HepG2 (cell line): ENCODE data around the gene CACNA1G. TPM values are rescaled to one million over a fixed set of nuclear protein-coding genes. Genes with fewer than 3 reads are reported as not detected.

Source experiments
- CHCHD3 ChIP-seq: sonication (generic); formaldehyde crosslinking; IDR thresholded peaks from 2 replicates; pipeline ENCODE4 v1.8.0; 2022; ENCODE audit warnings: mild to moderate bottlenecking, missing genetic modification reagents, moderate library complexity
- DNMT1 ChIP-seq: sonication (generic); formaldehyde crosslinking; IDR thresholded peaks from 2 replicates; pipeline ENCODE4 v1.5.1; 2020; ENCODE audit warnings: mild to moderate bottlenecking, missing genetic modification reagents
- ETV5 ChIP-seq: IDR thresholded peaks from 2 replicates; pipeline ENCODE4 v1.6.1; 2018; ENCODE audit warnings: missing biosample characterization, missing genetic modification reagents, inconsistent platforms, borderline replicate concordance
- FOSL2 ChIP-seq: sonication (generic); formaldehyde crosslinking; IDR thresholded peaks from 2 replicates; pipeline ENCODE4 v1.4.0; 2020; ENCODE audit warnings: missing genetic modification reagents
- FOXO1 ChIP-seq: sonication (generic); formaldehyde crosslinking; IDR thresholded peaks from 2 replicates; pipeline ENCODE4 v1.4.0; 2020; ENCODE audit warnings: missing genetic modification reagents
- LCORL ChIP-seq, 2 experiments: fragments of 450-650 bp in 1 of 2; sonication (generic) in 1 of 2; formaldehyde crosslinking in 1 of 2; IDR thresholded peaks; 2 replicates each; pipeline versions ENCODE4 v1.5.0 to v1.6.1; 2017 to 2020; ENCODE audit warnings: antibody characterized with exemption in 1 of 2, missing genetic modification reagents in 1 of 2
- MAX ChIP-seq: IDR thresholded peaks from 2 replicates; pipeline ENCODE4 v1.6.1; 2012; ENCODE audit warnings: inconsistent platforms
- NKX3-1 ChIP-seq: sonication (generic); formaldehyde crosslinking; IDR thresholded peaks from 2 replicates; pipeline ENCODE4 v1.5.0; 2020; ENCODE audit warnings: missing genetic modification reagents
- RELA ChIP-seq: sonication (generic); formaldehyde crosslinking; IDR thresholded peaks from 2 replicates; pipeline ENCODE4 v1.4.0; 2020; ENCODE audit warnings: missing genetic modification reagents
- RFXAP ChIP-seq: sonication (generic); formaldehyde crosslinking; IDR thresholded peaks from 2 replicates; pipeline ENCODE4 v1.4.0; 2020; ENCODE audit warnings: missing genetic modification reagents, borderline replicate concordance
- RXRB ChIP-seq: IDR thresholded peaks from 2 replicates; pipeline ENCODE4 v1.6.1; 2016; ENCODE audit warnings: borderline replicate concordance, missing genetic modification reagents, missing compliant biosample characterization
- SMC3 ChIP-seq: IDR thresholded peaks from 2 replicates; pipeline ENCODE4 v1.6.1; 2011; ENCODE audit warnings: low read length, improper control_type of control experiment
- XRCC5 ChIP-seq: fragments of 200-400 bp; formaldehyde crosslinking; optimal IDR thresholded peaks from 2 replicates; pipeline ENCODE3; 2017; ENCODE audit warnings: mild to moderate bottlenecking, low read length
- YEATS4 ChIP-seq: sonication (generic); formaldehyde crosslinking; IDR thresholded peaks from 2 replicates; pipeline ENCODE4 v1.4.0; 2020; ENCODE audit warnings: missing genetic modification reagents, borderline replicate concordance
- ZFP36 ChIP-seq: fragments of 150-350 bp; IDR thresholded peaks from 2 replicates; pipeline ENCODE4 v1.6.1; 2018; ENCODE audit warnings: borderline replicate concordance, low read length, low read depth; ENCODE audit not compliant: partially characterized antibody
- ZKSCAN8 ChIP-seq: IDR thresholded peaks from 2 replicates; pipeline ENCODE4 v1.6.1; 2016; ENCODE audit warnings: borderline replicate concordance, missing genetic modification reagents, missing compliant biosample characterization
- ZNF260 ChIP-seq: sonication (generic); formaldehyde crosslinking; IDR thresholded peaks from 2 replicates; pipeline ENCODE4 v1.4.0; 2020; ENCODE audit warnings: missing genetic modification reagents, low read depth, mild to moderate bottlenecking, borderline replicate concordance
- ZNF263 ChIP-seq: sonication (generic); formaldehyde crosslinking; IDR thresholded peaks from 2 replicates; pipeline ENCODE4 v1.4.0; 2020; ENCODE audit warnings: missing genetic modification reagents
- ZNF713 ChIP-seq: sonication (generic); formaldehyde crosslinking; IDR thresholded peaks from 2 replicates; pipeline ENCODE4 v1.4.0; 2020; ENCODE audit warnings: mild to moderate bottlenecking, missing genetic modification reagents
- ZNF747 ChIP-seq: sonication (generic); formaldehyde crosslinking; IDR thresholded peaks from 2 replicates; pipeline ENCODE4 v1.8.1; 2023; ENCODE audit warnings: missing genetic modification reagents, mild to moderate bottlenecking, borderline replicate concordance
- ZNF766 ChIP-seq: sonication (generic); formaldehyde crosslinking; IDR thresholded peaks from 2 replicates; pipeline ENCODE4 v1.5.0; 2020; ENCODE audit warnings: missing genetic modification reagents, borderline replicate concordance
- polyA plus RNA-seq, 8 experiments: library from polyadenylated mRNA; depleted of rRNA in 3 of 8; stranded (reverse) in 7 of 8; unstranded in 1 of 8; fragments of >200 nt; fragmentation: Illumina TruSeq in 4 of 8; extraction: Trizol in 4 of 8; gene quantifications; 2 replicates each; pipeline versions ENCODE4 v1.2.1 to v1.2.3, GENCODE V29; 2011 to 2016; ENCODE audit warnings: low read depth in 4 of 8, missing spikeins in 1 of 8, mixed read lengths in 1 of 8; ENCODE audit not compliant: insufficient read depth in 1 of 8
- total RNA-seq, 5 experiments: library from RNA; depleted of rRNA; stranded (reverse); fragments of >200 nt; fragmentation: Illumina TruSeq; extraction: Trizol; gene quantifications; 2 replicates each; pipeline ENCODE4 v1.2.3, GENCODE V29; 2016; ENCODE audit warnings: low read depth in 1 of 5
- TF ChIP-seq, protein P1 (sequence below): sonication (generic); formaldehyde crosslinking; IDR thresholded peaks from 2 replicates; pipeline ENCODE4 v1.4.0; 2020; ENCODE audit warnings: mild to moderate bottlenecking, low read depth, missing genetic modification reagents
- TF ChIP-seq, protein P2 (sequence below): IDR thresholded peaks from 2 replicates; pipeline ENCODE4 v1.4.0; 2020; ENCODE audit warnings: mild to moderate bottlenecking, missing genetic modification reagents
- TF ChIP-seq, protein P3 (sequence below): sonication (generic); formaldehyde crosslinking; IDR thresholded peaks from 2 replicates; pipeline ENCODE4 v1.4.0; 2020; ENCODE audit warnings: mild to moderate bottlenecking, missing genetic modification reagents

CACNA1G gene
- total and polyA plus RNA-seq, 2 of the 13 experiments (the other 11 are each of a cell fraction or from before 2014, with no cell fraction given): 0.02 TPM; not detected in 1

GRCh38 chr17:50626037-50626574, 65.6 kb downstream of the CACNA1G start (continued):
- TF ChIP-seq, protein P1, sequence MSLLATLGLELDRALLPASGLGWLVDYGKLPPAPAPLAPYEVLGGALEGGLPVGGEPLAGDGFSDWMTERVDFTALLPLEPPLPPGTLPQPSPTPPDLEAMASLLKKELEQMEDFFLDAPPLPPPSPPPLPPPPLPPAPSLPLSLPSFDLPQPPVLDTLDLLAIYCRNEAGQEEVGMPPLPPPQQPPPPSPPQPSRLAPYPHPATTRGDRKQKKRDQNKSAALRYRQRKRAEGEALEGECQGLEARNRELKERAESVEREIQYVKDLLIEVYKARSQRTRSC (CRISPR knock-in tag): no peak
- TF ChIP-seq ZNF766 (CRISPR knock-in tag) (0 out of 2 replicates have a peak, but pooled peaks have one; percentile 13), SMC3 (peak; percentile 83), RFXAP (CRISPR knock-in tag) (peak; percentile 76; the same call in 1 of the 2 replicates), RELA (CRISPR knock-in tag) (0 out of 2 replicates have a peak, but pooled peaks have one; percentile 45), YEATS4 (peak; percentile 78), MAX (peak; percentile 61; the same call in 1 of the 2 replicates), CHCHD3 (no peak), FOSL2 (CRISPR knock-in tag) (peak; percentile 50), ZKSCAN8 (no peak; the same call in 1 of the 2 replicates), ZFP36 (peak; percentile 9), FOXO1 (CRISPR knock-in tag) (peak; percentile 25; the same call in 1 of the 2 replicates), ZNF263 (peak; percentile 60; the same call in 1 of the 2 replicates), ETV5 (peak; percentile 9; the same call in 1 of the 2 replicates), XRCC5 (peak; percentile 89), DNMT1 (0 out of 2 replicates have a peak, but pooled peaks have one; percentile 81), ZNF713 (0 out of 2 replicates have a peak, but pooled peaks have one; percentile 83), NKX3-1 (CRISPR knock-in tag) (0 out of 2 replicates have a peak, but pooled peaks have one; percentile 37), ZNF260 (CRISPR knock-in tag) (0 out of 2 replicates have a peak, but pooled peaks have one; percentile 39), RXRB (CRISPR knock-in tag) (peak; percentile 71), LCORL (IDR thresholded peaks at IDR 0.05) (no peak), LCORL (CRISPR knock-in tag; IDR thresholded peaks at IDR 0.05) (peak; percentile 77), ZNF747 (CRISPR knock-in tag) (peak; percentile 80; the same call in 1 of the 2 replicates)
- TF ChIP-seq, protein P2, sequence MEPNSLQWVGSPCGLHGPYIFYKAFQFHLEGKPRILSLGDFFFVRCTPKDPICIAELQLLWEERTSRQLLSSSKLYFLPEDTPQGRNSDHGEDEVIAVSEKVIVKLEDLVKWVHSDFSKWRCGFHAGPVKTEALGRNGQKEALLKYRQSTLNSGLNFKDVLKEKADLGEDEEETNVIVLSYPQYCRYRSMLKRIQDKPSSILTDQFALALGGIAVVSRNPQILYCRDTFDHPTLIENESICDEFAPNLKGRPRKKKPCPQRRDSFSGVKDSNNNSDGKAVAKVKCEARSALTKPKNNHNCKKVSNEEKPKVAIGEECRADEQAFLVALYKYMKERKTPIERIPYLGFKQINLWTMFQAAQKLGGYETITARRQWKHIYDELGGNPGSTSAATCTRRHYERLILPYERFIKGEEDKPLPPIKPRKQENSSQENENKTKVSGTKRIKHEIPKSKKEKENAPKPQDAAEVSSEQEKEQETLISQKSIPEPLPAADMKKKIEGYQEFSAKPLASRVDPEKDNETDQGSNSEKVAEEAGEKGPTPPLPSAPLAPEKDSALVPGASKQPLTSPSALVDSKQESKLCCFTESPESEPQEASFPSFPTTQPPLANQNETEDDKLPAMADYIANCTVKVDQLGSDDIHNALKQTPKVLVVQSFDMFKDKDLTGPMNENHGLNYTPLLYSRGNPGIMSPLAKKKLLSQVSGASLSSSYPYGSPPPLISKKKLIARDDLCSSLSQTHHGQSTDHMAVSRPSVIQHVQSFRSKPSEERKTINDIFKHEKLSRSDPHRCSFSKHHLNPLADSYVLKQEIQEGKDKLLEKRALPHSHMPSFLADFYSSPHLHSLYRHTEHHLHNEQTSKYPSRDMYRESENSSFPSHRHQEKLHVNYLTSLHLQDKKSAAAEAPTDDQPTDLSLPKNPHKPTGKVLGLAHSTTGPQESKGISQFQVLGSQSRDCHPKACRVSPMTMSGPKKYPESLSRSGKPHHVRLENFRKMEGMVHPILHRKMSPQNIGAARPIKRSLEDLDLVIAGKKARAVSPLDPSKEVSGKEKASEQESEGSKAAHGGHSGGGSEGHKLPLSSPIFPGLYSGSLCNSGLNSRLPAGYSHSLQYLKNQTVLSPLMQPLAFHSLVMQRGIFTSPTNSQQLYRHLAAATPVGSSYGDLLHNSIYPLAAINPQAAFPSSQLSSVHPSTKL (CRISPR knock-in tag): peak; percentile 49; the same call in 1 of the 2 replicates
- TF ChIP-seq, protein P3, sequence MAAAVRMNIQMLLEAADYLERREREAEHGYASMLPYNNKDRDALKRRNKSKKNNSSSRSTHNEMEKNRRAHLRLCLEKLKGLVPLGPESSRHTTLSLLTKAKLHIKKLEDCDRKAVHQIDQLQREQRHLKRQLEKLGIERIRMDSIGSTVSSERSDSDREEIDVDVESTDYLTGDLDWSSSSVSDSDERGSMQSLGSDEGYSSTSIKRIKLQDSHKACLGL (CRISPR knock-in tag): peak; percentile 69; the same call in 1 of the 2 replicates
